Measurements from ENCODE around the gene SPATA6. TPM values are rescaled to one million over a fixed set of nuclear protein-coding genes. Genes with fewer than 3 reads are reported as not detected.

SPATA6 gene
- total and polyA plus RNA-seq, 2 donors (not counting 1 experiment from before 2014, with no cell fraction given): 1.9 to 6.7 TPM

- Histone ChIP-seq H3K4me1 (ENCODE audit: control insufficient read depth in 2 of 2, insufficient read depth in 2 of 2, low read length in 2 of 2) (no peaks in the 10 kb centered on the region), H3K27me3 (replicated peaks in 1 of 4; ENCODE audit: control extremely low read depth in 1 of 4, control insufficient read depth in 3 of 4, insufficient read depth in 4 of 4, low read length in 3 of 4) (no peaks in the 10 kb centered on the region), H4K20me1 (ENCODE audit: control insufficient read depth, insufficient read depth, low read length, poor library complexity, severe bottlenecking) (no peaks in the 10 kb centered on the region), H3K36me3 (replicated peaks in 1 of 2; ENCODE audit: control extremely low read depth in 1 of 2, control insufficient read depth in 1 of 2, extremely low read depth in 1 of 2, insufficient read depth in 2 of 2, low read length in 1 of 2) (no peaks in the 10 kb centered on the region), H3K9me3 (ENCODE audit: control extremely low read depth in 1 of 3, control insufficient read depth in 2 of 3, insufficient read depth in 1 of 3, low read length in 2 of 3) (peaks cover 0 to 7% (median 0%) of the 10 kb centered on the region in 3 donors), H3K4me2 (replicated peaks; ENCODE audit: low read depth, low read length, poor library complexity, severe bottlenecking) (no peak overlapping the region), H2AFZ (ENCODE audit: insufficient read depth, low read depth, low read length, poor library complexity, severe bottlenecking) (no peak overlapping the region), H3K27ac (ENCODE audit: low read length in 2 of 2) (no peak overlapping the region), H3K79me2 (ENCODE audit: control insufficient read depth, insufficient read depth, low read length) (no peaks in the 10 kb centered on the region), H3K4me3 (ENCODE audit: control extremely low read depth in 1 of 5, extremely low read depth in 1 of 5, insufficient read depth in 1 of 5, low read depth in 2 of 5, low read length in 4 of 5) (no peak overlapping the region), H3K9ac (ENCODE audit: low read length) (no peak overlapping the region)
- Mint-ChIP-seq H3K27ac (no peak overlapping the region), H3K4me3 (no peak overlapping the region), H3K4me1 (no peaks in the 10 kb centered on the region), H3K9me3 (ENCODE audit: insufficient read depth) (no peaks in the 10 kb centered on the region), H3K27me3 (no peaks in the 10 kb centered on the region)
- ATAC-seq (ENCODE audit: low read depth) (no peak), DNase-seq (no peak)
- TF ChIP-seq CTCF (IDR thresholded peaks at IDR 0.05) (no peak), EZH2 (IDR thresholded peaks at IDR 0.05; ENCODE audit: borderline replicate concordance, insufficient read depth, low read depth, low read length, poor library complexity, severe bottlenecking) (no peak)
- ChIA-PET POLR2A (no interaction called here), CTCF (no interaction called here)
- intact Hi-C loops (cut with micrococcal nuclease): no loop called here
- 90% methylated on average over 2 of the region's 3 CpGs for WGBS (ENCODE audit: insufficient coverage)
These were observed 84.6 kb downstream of the SPATA6 start for GRCh38 chr1:48387409-48387808.

- POLR2A ChIA-PET: no interaction called here
- Mint-ChIP-seq H3K27ac (no peak overlapping the region), H3K27me3 (no peaks in the 10 kb centered on the region), H3K4me3 (no peak overlapping the region), H3K9me3 (ENCODE audit: insufficient read depth) (peaks cover 12% of the 10 kb centered on the region), H3K4me1 (no peaks in the 10 kb centered on the region)
- intact Hi-C loops (cut with micrococcal nuclease): no loop called here
- CTCF ChIA-PET: no interaction called here
- Histone ChIP-seq H2AFZ (ENCODE audit: insufficient read depth, low read depth, low read length, poor library complexity, severe bottlenecking) (no peak overlapping the region), H3K79me2 (ENCODE audit: control insufficient read depth, insufficient read depth, low read length) (no peaks in the 10 kb centered on the region), H3K9me3 (ENCODE audit: control extremely low read depth in 1 of 3, control insufficient read depth in 2 of 3, insufficient read depth in 1 of 3, low read length in 2 of 3) (peaks cover 6 to 23% (median 8%) of the 10 kb centered on the region in 3 donors), H3K36me3 (replicated peaks in 1 of 2; ENCODE audit: control extremely low read depth in 1 of 2, control insufficient read depth in 1 of 2, extremely low read depth in 1 of 2, insufficient read depth in 2 of 2, low read length in 1 of 2) (no peaks in the 10 kb centered on the region), H3K4me1 (ENCODE audit: control insufficient read depth in 2 of 2, insufficient read depth in 2 of 2, low read length in 2 of 2) (no peaks in the 10 kb centered on the region), H4K20me1 (ENCODE audit: control insufficient read depth, insufficient read depth, low read length, poor library complexity, severe bottlenecking) (no peaks in the 10 kb centered on the region), H3K27me3 (replicated peaks in 1 of 4; ENCODE audit: control extremely low read depth in 1 of 4, control insufficient read depth in 3 of 4, insufficient read depth in 4 of 4, low read length in 3 of 4) (no peaks in the 10 kb centered on the region), H3K4me2 (replicated peaks; ENCODE audit: low read depth, low read length, poor library complexity, severe bottlenecking) (no peak overlapping the region), H3K4me3 (ENCODE audit: control extremely low read depth in 1 of 5, extremely low read depth in 1 of 5, insufficient read depth in 1 of 5, low read depth in 2 of 5, low read length in 4 of 5) (no peak overlapping the region), H3K9ac (ENCODE audit: low read length) (no peak overlapping the region), H3K27ac (ENCODE audit: low read length in 2 of 2) (no peak overlapping the region)
- no peak for ATAC-seq (ENCODE audit: low read depth)
- TF ChIP-seq CTCF (IDR thresholded peaks at IDR 0.05) (no peak), EZH2 (IDR thresholded peaks at IDR 0.05; ENCODE audit: borderline replicate concordance, insufficient read depth, low read depth, low read length, poor library complexity, severe bottlenecking) (no peak)
- no peak for DNase-seq
These were observed 97.2 kb downstream of the SPATA6 start for GRCh38 chr1:48374785-48375184.
